Heart left ventricle (tissue), 13 donors: Measurements from ENCODE around the gene CUL3.

Experiments
- POLR2A ChIP-seq, 2 donors: fragments of 450-650 bp; IDR thresholded peaks; one replicate each; pipeline ENCODE4 v1.6.1; 2017; ENCODE audit warnings: antibody characterized with exemption in 2 of 2, mild to moderate bottlenecking in 2 of 2, moderate library complexity in 2 of 2
- TF ChIP-seq, protein P1 (sequence below), 12 donors: fragments of 200-600 bp; sonication (generic) in 4 of 12; IDR thresholded peaks; one replicate each; pipeline versions ENCODE4 v1.5.0 to v1.8.0; 2018 to 2022; ENCODE audit warnings: antibody characterized with exemption in 12 of 12, mild to moderate bottlenecking in 5 of 12
- donor health status: ischemic (EF 13 %, LVEDD 7.1; RV severe dilation, severe dysfunction).
- donor health status: DM: no; HTN: yes; CAD: no.
- donor health status: DM: no; HTN: no; CAD: no.
- donor health status: ischemic (EF 25% LVEDD 6.9; RV normal size, moderate dysfunction).
- donor health status: ischemic (EF 25% LVEDD 5.7; RV mildly dilated, moderate dysfunction).
- donor health status: ischemic (EF 35%, LVEDD 5.7; RV mildly dilated, moderate dysfunction).
- donor health status: nonischemic (EF 11% LVEDD 7.7; RV severe dilation, severe dysfunction).
- donor health status: DM: yes; HTN: yes; CAD: no.
- donor health status: PGD.
- donor health status: ischemic (EF 29% LVEDD 5.4; RV normal size, mild dysfunction).
- donor health status: nonischemic (EF 23%, LVEDD 6.1; RV moderate dilation, normal function).

DNA sequence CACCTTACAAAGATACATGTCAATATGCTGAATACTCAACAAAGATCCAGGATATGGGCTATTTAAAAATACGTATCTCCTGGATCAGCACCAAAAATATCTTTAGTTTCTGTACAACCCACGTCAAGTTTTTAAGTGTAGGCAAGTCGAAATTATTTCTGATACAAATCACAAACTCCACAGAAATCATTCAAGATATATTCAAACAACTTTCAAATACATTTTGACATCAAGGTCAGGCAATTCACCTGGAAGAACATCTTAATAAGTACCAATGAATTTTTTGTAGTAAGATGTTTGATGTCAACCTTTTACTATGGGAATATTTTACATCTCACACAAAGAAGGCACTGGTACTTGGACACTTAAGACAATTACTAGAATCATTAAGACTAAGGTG, 86.2 kb downstream of the CUL3 start:
- no peak for TF ChIP-seq POLR2A (IDR thresholded peaks at IDR 0.05)
- TF ChIP-seq, protein P1, sequence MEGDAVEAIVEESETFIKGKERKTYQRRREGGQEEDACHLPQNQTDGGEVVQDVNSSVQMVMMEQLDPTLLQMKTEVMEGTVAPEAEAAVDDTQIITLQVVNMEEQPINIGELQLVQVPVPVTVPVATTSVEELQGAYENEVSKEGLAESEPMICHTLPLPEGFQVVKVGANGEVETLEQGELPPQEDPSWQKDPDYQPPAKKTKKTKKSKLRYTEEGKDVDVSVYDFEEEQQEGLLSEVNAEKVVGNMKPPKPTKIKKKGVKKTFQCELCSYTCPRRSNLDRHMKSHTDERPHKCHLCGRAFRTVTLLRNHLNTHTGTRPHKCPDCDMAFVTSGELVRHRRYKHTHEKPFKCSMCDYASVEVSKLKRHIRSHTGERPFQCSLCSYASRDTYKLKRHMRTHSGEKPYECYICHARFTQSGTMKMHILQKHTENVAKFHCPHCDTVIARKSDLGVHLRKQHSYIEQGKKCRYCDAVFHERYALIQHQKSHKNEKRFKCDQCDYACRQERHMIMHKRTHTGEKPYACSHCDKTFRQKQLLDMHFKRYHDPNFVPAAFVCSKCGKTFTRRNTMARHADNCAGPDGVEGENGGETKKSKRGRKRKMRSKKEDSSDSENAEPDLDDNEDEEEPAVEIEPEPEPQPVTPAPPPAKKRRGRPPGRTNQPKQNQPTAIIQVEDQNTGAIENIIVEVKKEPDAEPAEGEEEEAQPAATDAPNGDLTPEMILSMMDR (IDR thresholded peaks at IDR 0.05) = no peak
